HG03342 (cell line): Measurements from ENCODE around the gene ENPP3.

Source experiments
- ATAC-seq: cut with Tn5 transposase; IDR thresholded peaks from one replicate; pipeline ENCODE4 v1.9.1; 2021; ENCODE audit warnings: mild to moderate bottlenecking, moderate library complexity; ENCODE audit not compliant: unreplicated experiment

Gene ENPP3

GRCh38 chr6:131792091-131792496, 155.0 kb downstream of the ENPP3 start:
- no peak for ATAC-seq

- ATAC-seq = no peak
These were observed 158.3 kb downstream of the ENPP3 start for GRCh38 chr6:131795366-131795765.
